Calu3 (cell line): Measurements from ENCODE around the gene CRHR1. TPM values are rescaled to one million over a fixed set of nuclear protein-coding genes. Genes with fewer than 3 reads are reported as not detected.

Experiments used
- BruUV-seq: library from RNA; stranded (reverse); fragments of 400-500 nt; replicated peaks from 2 replicates; lab custom pipeline; 2021; lab: Mats Ljungman, UMichigan
- CTCF ChIA-PET: fragments of 300-600 bp; sonication (Branson Sonifier 250); formaldehyde crosslinking; loops from one replicate; lab custom pipeline; 2022; ENCODE audit warnings: antibody characterized with exemption; lab: Charles Lee
- DNase-seq: peaks from one replicate; pipeline ENCODE4 v3.0.0; 2022
- H3K27ac Mint-ChIP-seq: one replicate; pipeline ENCODE4 v1.8.0; 2022; ENCODE audit warnings: mixed read lengths; ENCODE audit not compliant: unreplicated experiment
- H3K27me3 Mint-ChIP-seq: one replicate; pipeline ENCODE4 v1.8.0; 2022; ENCODE audit warnings: mixed read lengths; ENCODE audit not compliant: unreplicated experiment
- H3K36me3 Mint-ChIP-seq: one replicate; pipeline ENCODE4 v1.8.0; 2022; ENCODE audit warnings: mild to moderate bottlenecking, moderate library complexity, mixed read lengths; ENCODE audit not compliant: insufficient read depth, unreplicated experiment
- H3K4me1 Mint-ChIP-seq: one replicate; pipeline ENCODE4 v1.8.0; 2022; ENCODE audit warnings: mild to moderate bottlenecking, low read depth, mixed read lengths; ENCODE audit not compliant: unreplicated experiment
- H3K4me3 Mint-ChIP-seq: one replicate; pipeline ENCODE4 v1.8.0; 2022; ENCODE audit warnings: mild to moderate bottlenecking, low read depth, moderate library complexity, mixed read lengths; ENCODE audit not compliant: unreplicated experiment
- H3K9me3 Mint-ChIP-seq: one replicate; pipeline ENCODE4 v1.8.0; 2022; ENCODE audit warnings: low read depth, mixed read lengths; ENCODE audit not compliant: unreplicated experiment
- intact Hi-C: fragments of 100-400 bp; cut with micrococcal nuclease; formaldehyde crosslinking; loops from one replicate; pipeline ENCODE4 v1.10.0; 2022; ENCODE audit not compliant: unreplicated experiment
- total RNA-seq: library from RNA; stranded (reverse); gene quantifications from 2 replicates; pipeline ENCODE4 v1.2.3, GENCODE V29; 2022
- TF ChIP-seq, protein P1 (sequence below): fragments of 200-600 bp; IDR thresholded peaks from one replicate; pipeline ENCODE4 v1.8.0; 2022; ENCODE audit warnings: antibody characterized with exemption; ENCODE audit not compliant: unreplicated experiment

CRHR1 gene
- total RNA-seq, 1 experiment from 2014 or later: not detected

DNA sequence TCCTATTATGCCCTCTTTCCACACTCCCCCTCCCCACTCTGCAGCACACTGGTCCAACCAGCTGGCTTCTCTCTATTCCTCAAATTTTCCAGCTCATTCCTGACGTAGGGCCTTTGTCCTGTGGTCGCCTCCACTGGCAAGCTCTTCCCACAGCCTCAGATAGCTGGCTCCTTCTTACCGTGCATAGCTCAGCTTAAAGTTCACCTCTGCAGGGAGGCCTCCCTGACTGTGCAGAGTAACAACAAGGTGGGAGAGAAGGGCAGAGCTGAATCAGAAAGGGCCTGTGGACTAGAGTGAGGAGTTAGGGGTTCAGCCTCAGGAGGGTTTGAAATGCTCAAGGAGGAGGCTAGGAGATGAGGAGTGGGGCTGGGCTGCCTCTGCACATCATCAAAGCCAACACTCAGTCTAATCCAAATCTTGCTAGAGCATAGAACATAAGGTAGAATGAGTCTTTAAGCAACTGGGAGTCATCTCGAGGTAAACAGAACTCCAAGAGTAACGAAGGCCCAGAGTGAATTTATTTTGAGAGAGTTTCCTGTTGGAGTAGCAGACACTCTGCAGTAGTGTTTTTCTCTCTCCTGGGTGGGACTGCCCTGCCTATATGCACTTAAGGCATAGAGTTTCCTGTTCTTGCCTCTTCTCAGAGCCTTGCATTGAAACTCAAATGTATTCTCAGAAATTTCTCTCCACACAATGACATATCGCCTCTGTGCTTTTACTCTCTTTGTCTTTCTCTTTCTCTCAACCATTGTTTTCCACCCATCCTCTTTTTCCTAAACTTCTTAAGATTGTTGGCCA, 79.9 kb downstream of the CRHR1 start:
- Mint-ChIP-seq H3K27me3 (peaks cover 89% of the 10 kb centered on the region), H3K36me3 (no peaks in the 10 kb centered on the region), H3K9me3 (no peaks in the 10 kb centered on the region), H3K4me1 (no peaks in the 10 kb centered on the region), H3K27ac (no peak overlapping the region), H3K4me3 (no peak overlapping the region)
- CTCF ChIA-PET: interaction anchor here (0.6 to 0.9 kb wide), 3 partner anchors 9 to 843 kb away, joined by 3 to 7 read pairs (median 3); no protein-coding TSS in a partner anchor
- no peak for DNase-seq
- BruUV-seq: no TSS peak
- intact Hi-C loops: no loop called here
- TF ChIP-seq, protein P1, sequence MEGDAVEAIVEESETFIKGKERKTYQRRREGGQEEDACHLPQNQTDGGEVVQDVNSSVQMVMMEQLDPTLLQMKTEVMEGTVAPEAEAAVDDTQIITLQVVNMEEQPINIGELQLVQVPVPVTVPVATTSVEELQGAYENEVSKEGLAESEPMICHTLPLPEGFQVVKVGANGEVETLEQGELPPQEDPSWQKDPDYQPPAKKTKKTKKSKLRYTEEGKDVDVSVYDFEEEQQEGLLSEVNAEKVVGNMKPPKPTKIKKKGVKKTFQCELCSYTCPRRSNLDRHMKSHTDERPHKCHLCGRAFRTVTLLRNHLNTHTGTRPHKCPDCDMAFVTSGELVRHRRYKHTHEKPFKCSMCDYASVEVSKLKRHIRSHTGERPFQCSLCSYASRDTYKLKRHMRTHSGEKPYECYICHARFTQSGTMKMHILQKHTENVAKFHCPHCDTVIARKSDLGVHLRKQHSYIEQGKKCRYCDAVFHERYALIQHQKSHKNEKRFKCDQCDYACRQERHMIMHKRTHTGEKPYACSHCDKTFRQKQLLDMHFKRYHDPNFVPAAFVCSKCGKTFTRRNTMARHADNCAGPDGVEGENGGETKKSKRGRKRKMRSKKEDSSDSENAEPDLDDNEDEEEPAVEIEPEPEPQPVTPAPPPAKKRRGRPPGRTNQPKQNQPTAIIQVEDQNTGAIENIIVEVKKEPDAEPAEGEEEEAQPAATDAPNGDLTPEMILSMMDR: no peak

DNA sequence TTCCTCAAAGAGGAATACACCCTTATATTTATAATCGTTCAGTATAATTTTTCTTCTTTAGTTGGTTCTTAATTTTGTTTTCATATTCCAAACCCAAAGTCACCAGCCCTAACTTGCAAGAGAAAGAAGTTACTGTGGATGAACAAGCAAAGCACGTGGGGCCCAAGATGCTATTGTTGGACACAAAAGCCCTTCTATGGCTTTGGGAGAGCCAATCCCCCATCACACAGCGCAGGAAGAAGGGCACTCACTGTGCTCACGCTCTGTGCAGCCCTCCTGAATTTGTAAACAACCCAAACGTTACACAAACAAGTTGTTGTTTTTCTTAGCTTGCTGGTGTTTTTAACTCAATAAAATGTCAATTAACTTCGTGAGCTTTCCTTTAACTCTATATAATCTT, 83.1 kb downstream of the CRHR1 start:
- BruUV-seq: no TSS peak
- Mint-ChIP-seq H3K4me3 (no peak overlapping the region), H3K27me3 (peaks cover 90% of the 10 kb centered on the region), H3K4me1 (no peaks in the 10 kb centered on the region), H3K36me3 (no peaks in the 10 kb centered on the region), H3K9me3 (no peaks in the 10 kb centered on the region), H3K27ac (no peak overlapping the region)
- CTCF ChIA-PET: interaction anchor here (0.6 kb wide), 1 partner anchor 326 kb away, joined by 5 read pairs; no protein-coding TSS in a partner anchor
- DNase-seq: no peak
- intact Hi-C loops: no loop called here
- TF ChIP-seq, protein P1: no peak

DNA sequence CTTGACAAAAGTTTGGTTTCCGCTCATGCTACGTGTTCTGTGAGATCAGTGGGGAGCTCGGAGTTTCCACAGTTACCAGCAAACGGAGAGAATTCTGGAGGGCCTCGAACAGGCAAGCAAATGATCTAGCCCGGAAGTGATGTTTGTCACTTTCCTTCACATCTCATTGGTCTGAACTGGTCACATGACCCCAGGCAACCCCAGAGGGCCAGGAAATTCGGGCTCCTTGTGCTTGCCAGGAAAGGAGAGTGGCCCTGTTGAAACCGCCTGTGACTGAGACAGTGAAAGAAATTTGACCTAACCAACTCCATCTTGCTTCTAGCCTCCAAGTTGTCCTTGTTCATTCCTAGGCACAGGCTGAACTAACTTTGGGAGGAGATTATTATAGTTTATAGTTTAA, 83.6 kb downstream of the CRHR1 start:
- intact Hi-C loops: no loop called here
- CTCF ChIA-PET: interaction anchor here (0.6 to 0.8 kb wide), 2 partner anchors 228 to 326 kb away, joined by 3 to 5 read pairs; no protein-coding TSS in a partner anchor
- H3K27ac Mint-ChIP-seq: no peak overlapping the region
- no TSS peak for BruUV-seq
- DNase-seq: no peak
- no peaks in the 10 kb centered on the region for H3K36me3 Mint-ChIP-seq
- peaks cover 90% of the 10 kb centered on the region for H3K27me3 Mint-ChIP-seq
- H3K4me3 Mint-ChIP-seq: no peak overlapping the region
- H3K9me3 Mint-ChIP-seq: no peaks in the 10 kb centered on the region
- H3K4me1 Mint-ChIP-seq: no peaks in the 10 kb centered on the region
- TF ChIP-seq, protein P1: no peak

DNA sequence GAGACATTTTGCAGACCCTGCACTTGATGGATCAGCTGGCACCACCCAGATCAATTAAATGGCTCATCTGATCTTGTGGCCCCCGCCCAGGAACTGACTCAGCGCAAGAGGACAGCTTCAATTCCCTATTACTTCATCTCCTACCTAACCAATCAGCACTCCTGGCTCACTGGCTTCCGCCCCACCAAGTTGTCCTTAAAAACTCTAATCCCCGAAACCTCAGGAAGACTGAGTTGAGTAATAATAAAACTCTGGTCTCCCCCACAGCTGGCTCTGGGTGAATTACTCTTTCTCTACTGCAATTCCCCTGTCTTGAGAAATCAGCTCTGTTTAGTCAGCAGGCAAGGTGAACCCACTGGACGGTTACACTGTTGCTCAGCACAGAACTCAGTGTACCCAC, 84.2 kb downstream of the CRHR1 start:
- DNase-seq: no peak
- TF ChIP-seq, protein P1: no peak
- no peaks in the 10 kb centered on the region for H3K9me3 Mint-ChIP-seq
- no peaks in the 10 kb centered on the region for H3K36me3 Mint-ChIP-seq
- no peak overlapping the region for H3K4me3 Mint-ChIP-seq
- CTCF ChIA-PET: interaction anchor here (0.8 kb wide), 1 partner anchor 228 kb away, joined by 3 read pairs; no protein-coding TSS in a partner anchor
- no peaks in the 10 kb centered on the region for H3K4me1 Mint-ChIP-seq
- intact Hi-C loops: no loop called here
- peaks cover 90% of the 10 kb centered on the region for H3K27me3 Mint-ChIP-seq
- H3K27ac Mint-ChIP-seq: no peak overlapping the region
- BruUV-seq: no TSS peak
